ENCODE measurements around the gene PDE6B. TPM values are rescaled to one million over a fixed set of nuclear protein-coding genes. Genes with fewer than 3 reads are reported as not detected.

Gene PDE6B
- total and polyA plus RNA-seq, 2 of the 13 experiments (the other 11 are each of a cell fraction or from before 2014, with no cell fraction given): 0.38 to 0.40 TPM

GRCh38 chr4:685679-686412 lies 60.5 kb downstream of the PDE6B start:
- BruUV-seq (replicated peaks): no TSS peak
- H3K4me3 ChIP-seq (replicated peaks in 1 of 3; ENCODE audit: insufficient read depth in 1 of 3, low read depth in 2 of 3, low read length in 3 of 3): no peak overlapping the region
- TF ChIP-seq AGO1 (IDR thresholded peaks at IDR 0.05; ENCODE audit: low read depth, low read length, poor library complexity, severe bottlenecking) (peak; percentile 26), GATAD1 (CRISPR knock-in tag; IDR thresholded peaks at IDR 0.05) (no peak), MTA1 (CRISPR knock-in tag; IDR thresholded peaks at IDR 0.05; ENCODE audit: borderline replicate concordance) (no peak)
- H4K20me1 ChIP-seq (ENCODE audit: insufficient read depth, low read length): no peaks in the 10 kb centered on the region
- no peak overlapping the region for H3K9ac ChIP-seq (ENCODE audit: insufficient read depth, low read depth, low read length)
- ChIA-PET CTCF (ENCODE audit: low intra/inter-chr PET ratio, low total read pairs) (no interaction called here), POLR2A (no interaction called here)
- H3K79me2 ChIP-seq (ENCODE audit: insufficient read depth, low read length): no peaks in the 10 kb centered on the region
- WGBS (ENCODE audit: low lambda C conversion rate): 78% methylated on average over 7 of the region's 37 CpGs
- no peak for FAIRE-seq
- no peak overlapping the region for H3K4me2 ChIP-seq (ENCODE audit: low read depth, low read length)
- H3K4me1 ChIP-seq (ENCODE audit: insufficient read depth, low read length): peaks cover 82% of the 10 kb centered on the region
- H2AFZ ChIP-seq (ENCODE audit: low read length): no peak overlapping the region
- no peaks in the 10 kb centered on the region for H3K9me3 ChIP-seq (ENCODE audit: low read length)
- intact Hi-C loops (cut with micrococcal nuclease; ENCODE audit: unreplicated experiment) (loop anchor here (2.0 to 5.0 kb wide), 2 partner anchors 19 to 36 kb away; partner anchors contain the start of gene PCGF3), in situ Hi-C loops (cut with HindIII; ENCODE audit: extremely low pct_ligation_motif_present, low pct_unique_long_range_greater_than_20kb) (no loop called here)
- H3K36me3 ChIP-seq (replicated peaks in 1 of 2; ENCODE audit: control insufficient read depth in 1 of 2, insufficient read depth in 2 of 2, low read length in 2 of 2): no peaks in the 10 kb centered on the region
- DNase-seq (ENCODE audit: low spot score): no peak
- H3K27ac ChIP-seq (ENCODE audit: extremely low read length, insufficient read depth, low read length): no peak overlapping the region
- 0 out of 5 replicates have a peak, but pooled peaks cover 0 to 1% of the 10 kb centered on the region in 2 experiments for H3K27me3 ChIP-seq (ENCODE audit: control insufficient read depth in 1 of 2, insufficient read depth in 2 of 2, low read length in 2 of 2)
- no peak for ATAC-seq

GRCh38 chr4:686413-687040 lies 61.2 kb downstream of the PDE6B start:
- DNase-seq (ENCODE audit: low spot score): no peak
- Histone ChIP-seq H3K36me3 (replicated peaks in 1 of 2; ENCODE audit: control insufficient read depth in 1 of 2, insufficient read depth in 2 of 2, low read length in 2 of 2) (no peaks in the 10 kb centered on the region), H3K9ac (ENCODE audit: insufficient read depth, low read depth, low read length) (0 out of 2 replicates have a peak overlapping the region, but pooled peaks have one; percentile 67), H3K27me3 (ENCODE audit: control insufficient read depth in 1 of 2, insufficient read depth in 2 of 2, low read length in 2 of 2) (0 out of 5 replicates have a peak, but pooled peaks cover 0 to 1% of the 10 kb centered on the region in 2 experiments), H3K27ac (ENCODE audit: extremely low read length, insufficient read depth, low read length) (no peak overlapping the region), H3K79me2 (ENCODE audit: insufficient read depth, low read length) (no peaks in the 10 kb centered on the region), H2AFZ (ENCODE audit: low read length) (no peak overlapping the region), H4K20me1 (ENCODE audit: insufficient read depth, low read length) (no peaks in the 10 kb centered on the region), H3K4me2 (ENCODE audit: low read depth, low read length) (peak overlapping the region; percentile 97), H3K4me3 (replicated peaks in 1 of 3; ENCODE audit: insufficient read depth in 1 of 3, low read depth in 2 of 3, low read length in 3 of 3) (peak overlapping the region in 2 of 3 experiments; percentile 63 to 71; a peak in 3 of 6 replicates), H3K9me3 (ENCODE audit: low read length) (no peaks in the 10 kb centered on the region), H3K4me1 (ENCODE audit: insufficient read depth, low read length) (peaks cover 79% of the 10 kb centered on the region)
- CTCF ChIA-PET (ENCODE audit: low intra/inter-chr PET ratio, low total read pairs): no interaction called here
- no peak; the same call in 2 of the 3 replicates for ATAC-seq
- no peak for FAIRE-seq
- intact Hi-C loops (cut with micrococcal nuclease; ENCODE audit: unreplicated experiment): loop anchor here (2.0 to 5.0 kb wide), 2 partner anchors 18 to 36 kb away; partner anchors contain the start of gene PCGF3
- in situ Hi-C loops (cut with HindIII; ENCODE audit: extremely low pct_ligation_motif_present, low pct_unique_long_range_greater_than_20kb): no loop called here
- WGBS (ENCODE audit: low lambda C conversion rate): 80% methylated on average over 5 of the region's 31 CpGs
- BruUV-seq (replicated peaks): no TSS peak
- POLR2A ChIA-PET: interaction anchor here (0.9 to 1.5 kb wide), 8 partner anchors 7 to 301 kb away, joined by 3 to 15 read pairs (median 5); partner anchors contain the start of genes ATP5ME, IDUA and MYL5
- TF ChIP-seq, protein P1, sequence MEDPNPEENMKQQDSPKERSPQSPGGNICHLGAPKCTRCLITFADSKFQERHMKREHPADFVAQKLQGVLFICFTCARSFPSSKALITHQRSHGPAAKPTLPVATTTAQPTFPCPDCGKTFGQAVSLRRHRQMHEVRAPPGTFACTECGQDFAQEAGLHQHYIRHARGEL (CRISPR knock-in tag; IDR thresholded peaks at IDR 0.05): 0 out of 2 replicates have a peak, but pooled peaks have one; percentile 31
- TF ChIP-seq ZNF264 (CRISPR knock-in tag; IDR thresholded peaks at IDR 0.05) (no peak), ZNF879 (CRISPR knock-in tag; IDR thresholded peaks at IDR 0.05) (no peak), ZNF883 (CRISPR knock-in tag; IDR thresholded peaks at IDR 0.05; ENCODE audit: not compliant biosample characterization) (no peak), CEBPB (IDR thresholded peaks at IDR 0.05; ENCODE audit: borderline replicate concordance, low read depth, low read length) (no peak), RFX5 (IDR thresholded peaks at IDR 0.05; ENCODE audit: low read depth, low read length) (no peak), ZSCAN9 (CRISPR knock-in tag; IDR thresholded peaks at IDR 0.05; ENCODE audit: borderline replicate concordance) (no peak), ATF7 (IDR thresholded peaks at IDR 0.05) (peak; percentile 87), ATF7 (CRISPR knock-in tag; IDR thresholded peaks at IDR 0.05) (no peak), ZSCAN12 (CRISPR knock-in tag; IDR thresholded peaks at IDR 0.05) (no peak), CEBPG (CRISPR knock-in tag; IDR thresholded peaks at IDR 0.05) (no peak), ZFP36L2 (CRISPR knock-in tag; IDR thresholded peaks at IDR 0.05) (no peak)
